ENCODE measurements around the gene CREG2.

The CREG2 gene

GRCh38 chr2:101303688-101304087, 83.6 kb downstream of the CREG2 start:
- no peak for DNase-seq

GRCh38 chr2:101302016-101302415, 85.3 kb downstream of the CREG2 start:
- DNase-seq = no peak

GRCh38 chr2:101300836-101301235, 86.5 kb downstream of the CREG2 start:
- no peak for DNase-seq

DNA sequence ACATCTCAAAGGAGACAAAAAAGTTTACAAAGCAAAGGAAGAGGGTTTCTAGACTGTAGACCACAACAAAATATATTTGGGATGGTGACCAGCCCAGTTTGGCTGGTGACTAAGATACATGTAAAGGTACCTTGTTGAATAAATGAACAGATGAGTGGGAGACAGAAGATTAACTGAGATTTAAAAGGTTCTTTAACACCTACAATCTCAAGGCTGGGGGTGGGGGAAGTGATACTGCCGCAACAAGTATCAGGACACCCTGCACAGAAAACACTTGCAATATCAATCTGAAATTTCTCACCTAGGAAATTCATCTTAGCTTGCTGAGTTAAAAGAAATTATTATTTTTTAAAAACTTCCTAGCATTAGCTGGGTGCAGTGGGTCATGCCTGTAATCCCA, 87.1 kb downstream of the CREG2 start:
- no peak for DNase-seq

GRCh38 chr2:101299604-101300003, 87.7 kb downstream of the CREG2 start:
- DNase-seq = no peak

- DNase-seq = no peak
Observed at GRCh38 chr2:101297383-101297782, 89.9 kb downstream of the CREG2 start.

GRCh38 chr2:101296371-101296770, 90.9 kb downstream of the CREG2 start:
- no peak for DNase-seq

- DNase-seq = no peak
Observed at GRCh38 chr2:101295895-101296294, 91.4 kb downstream of the CREG2 start.
